Measurements from ENCODE around the gene DYNC1I2.

DYNC1I2 gene

DNA sequence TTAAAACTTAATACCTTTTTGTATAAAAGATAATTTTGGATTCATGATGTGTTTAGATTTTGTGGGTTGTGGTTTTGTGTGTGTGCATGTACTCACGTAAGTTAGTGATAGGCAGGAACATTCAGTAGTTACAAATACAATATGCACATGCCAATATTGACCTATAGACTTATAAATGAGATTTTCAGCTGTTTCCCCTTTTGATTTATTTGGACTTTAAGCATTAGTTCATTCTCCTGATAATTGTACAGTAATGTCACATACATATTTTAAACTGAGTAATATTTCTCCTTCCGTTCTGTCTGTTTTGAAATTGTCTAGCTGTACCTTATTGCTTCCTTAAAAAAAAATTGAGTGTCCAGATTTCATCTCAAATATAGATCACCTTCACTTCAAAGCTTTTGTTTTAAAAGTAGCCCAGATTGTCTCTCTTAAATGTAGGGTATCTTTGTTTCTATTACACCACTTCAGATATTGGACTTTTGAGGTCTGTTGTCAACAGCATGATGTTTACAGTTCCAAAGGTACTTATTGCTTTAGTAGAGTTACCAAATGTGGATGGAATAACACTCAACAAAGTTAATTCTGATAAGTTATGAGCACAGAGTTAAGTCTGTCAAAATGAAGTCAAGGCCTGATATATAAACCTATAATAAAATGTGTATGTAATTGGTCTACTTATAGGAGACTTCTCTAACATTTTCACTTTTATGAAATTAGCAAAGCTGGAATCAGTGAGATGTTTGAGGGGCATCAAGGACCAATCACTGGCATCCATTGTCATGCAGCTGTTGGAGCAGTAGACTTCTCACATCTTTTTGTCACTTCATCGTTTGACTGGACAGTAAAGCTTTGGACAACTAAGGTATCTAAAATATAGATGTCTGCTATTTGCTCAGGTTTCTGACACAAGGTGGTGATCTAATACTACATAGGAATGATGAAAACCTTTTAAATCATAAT, 42.0 kb downstream of the DYNC1I2 start:
- TF ChIP-seq CTCF (IDR thresholded peaks at IDR 0.05; ENCODE audit: control insufficient read depth, insufficient read depth, low read depth, low read length, missing control alignments) = no peak
- DNase-seq (ENCODE audit: low read depth) = no peak

GRCh38 chr2:171729952-171730317, 42.7 kb downstream of the DYNC1I2 start:
- no peak for DNase-seq (ENCODE audit: low read depth)
- TF ChIP-seq CTCF (IDR thresholded peaks at IDR 0.05; ENCODE audit: control insufficient read depth, insufficient read depth, low read depth, low read length, missing control alignments) = no peak
- H3K4me3 ChIP-seq (ENCODE audit: control insufficient read depth, low read depth, low read length) = no peak overlapping the region

More for the DNA sequence above, 42.0 kb downstream of the DYNC1I2 start:
- no peak overlapping the region for H3K4me3 ChIP-seq (ENCODE audit: control insufficient read depth, low read depth, low read length)

DNA sequence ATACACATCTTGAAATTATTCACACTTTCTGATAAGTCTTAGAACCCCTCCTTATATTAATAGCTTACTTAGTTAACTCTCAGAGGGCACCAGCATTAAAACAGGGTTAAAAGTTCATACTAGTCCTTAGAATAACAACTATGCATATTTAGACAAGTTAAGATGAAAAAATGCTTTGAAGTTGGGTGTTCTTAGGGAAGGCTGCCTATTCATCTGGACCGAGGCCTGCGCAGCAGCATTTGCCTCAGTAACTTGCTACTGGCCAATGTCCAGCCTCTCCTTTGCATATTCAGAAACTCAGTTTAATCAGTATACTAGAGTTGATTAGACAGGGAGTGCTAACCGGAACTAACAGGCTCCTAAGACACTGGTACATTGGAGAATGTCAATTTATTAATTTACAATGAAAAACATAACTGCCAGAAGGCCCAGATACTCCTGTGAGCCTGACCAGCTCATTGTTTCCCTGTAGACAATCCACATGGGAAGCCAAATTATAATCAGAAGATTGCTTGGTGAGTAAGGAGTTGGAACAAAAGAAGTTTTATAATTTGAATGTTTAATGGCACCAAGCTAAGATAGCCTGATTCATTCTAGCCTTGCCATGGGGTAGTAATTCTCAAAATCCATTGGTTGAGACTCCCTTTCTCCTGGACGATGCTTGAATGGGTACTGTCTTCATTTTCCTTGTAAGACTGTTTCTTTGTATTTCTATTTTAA, 48.9 kb downstream of the DYNC1I2 start:
- H3K4me3 ChIP-seq (ENCODE audit: control insufficient read depth, low read depth, low read length) = no peak overlapping the region
- TF ChIP-seq CTCF (IDR thresholded peaks at IDR 0.05; ENCODE audit: control insufficient read depth, insufficient read depth, low read depth, low read length, missing control alignments) = no peak
- DNase-seq (ENCODE audit: low read depth) = no peak

GRCh38 chr2:171741189-171741588, 53.9 kb downstream of the DYNC1I2 start:
- DNase-seq (ENCODE audit: low read depth) = no peak
- H3K4me3 ChIP-seq (ENCODE audit: control insufficient read depth, low read depth, low read length) = no peak overlapping the region
- TF ChIP-seq CTCF (IDR thresholded peaks at IDR 0.05; ENCODE audit: control insufficient read depth, insufficient read depth, low read depth, low read length, missing control alignments) = no peak

- TF ChIP-seq CTCF (IDR thresholded peaks at IDR 0.05; ENCODE audit: control insufficient read depth, insufficient read depth, low read depth, low read length, missing control alignments) = no peak
- DNase-seq (ENCODE audit: low read depth) = no peak
- H3K4me3 ChIP-seq (ENCODE audit: control insufficient read depth, low read depth, low read length) = no peak overlapping the region
Measured at GRCh38 chr2:171742760-171743159, 55.5 kb downstream of the DYNC1I2 start.

GRCh38 chr2:171745141-171745540, 57.9 kb downstream of the DYNC1I2 start:
- H3K4me3 ChIP-seq (ENCODE audit: control insufficient read depth, low read depth, low read length) = no peak overlapping the region
- no peak for TF ChIP-seq CTCF (IDR thresholded peaks at IDR 0.05; ENCODE audit: control insufficient read depth, insufficient read depth, low read depth, low read length, missing control alignments)
- DNase-seq (ENCODE audit: low read depth) = no peak

Measured in AG09309 (cell line).